Loucy (cell line): ENCODE data around the gene CYP27A1.

Source experiments
- EZH2phosphoT487 ChIP-seq: fragments of 200-600 bp; IDR thresholded peaks from 2 replicates; pipeline ENCODE4 v1.6.1; 2018; ENCODE audit warnings: antibody characterized with exemption, mild to moderate bottlenecking, moderate library complexity, borderline replicate concordance
- TF ChIP-seq, protein P1 (sequence below): fragments of 200-600 bp; sonication (generic); conservative IDR thresholded peaks from 2 replicates; pipeline ENCODE4 v1.5.1; 2014; ENCODE audit warnings: mild to moderate bottlenecking, antibody characterized with exemption, low read length

DNA sequence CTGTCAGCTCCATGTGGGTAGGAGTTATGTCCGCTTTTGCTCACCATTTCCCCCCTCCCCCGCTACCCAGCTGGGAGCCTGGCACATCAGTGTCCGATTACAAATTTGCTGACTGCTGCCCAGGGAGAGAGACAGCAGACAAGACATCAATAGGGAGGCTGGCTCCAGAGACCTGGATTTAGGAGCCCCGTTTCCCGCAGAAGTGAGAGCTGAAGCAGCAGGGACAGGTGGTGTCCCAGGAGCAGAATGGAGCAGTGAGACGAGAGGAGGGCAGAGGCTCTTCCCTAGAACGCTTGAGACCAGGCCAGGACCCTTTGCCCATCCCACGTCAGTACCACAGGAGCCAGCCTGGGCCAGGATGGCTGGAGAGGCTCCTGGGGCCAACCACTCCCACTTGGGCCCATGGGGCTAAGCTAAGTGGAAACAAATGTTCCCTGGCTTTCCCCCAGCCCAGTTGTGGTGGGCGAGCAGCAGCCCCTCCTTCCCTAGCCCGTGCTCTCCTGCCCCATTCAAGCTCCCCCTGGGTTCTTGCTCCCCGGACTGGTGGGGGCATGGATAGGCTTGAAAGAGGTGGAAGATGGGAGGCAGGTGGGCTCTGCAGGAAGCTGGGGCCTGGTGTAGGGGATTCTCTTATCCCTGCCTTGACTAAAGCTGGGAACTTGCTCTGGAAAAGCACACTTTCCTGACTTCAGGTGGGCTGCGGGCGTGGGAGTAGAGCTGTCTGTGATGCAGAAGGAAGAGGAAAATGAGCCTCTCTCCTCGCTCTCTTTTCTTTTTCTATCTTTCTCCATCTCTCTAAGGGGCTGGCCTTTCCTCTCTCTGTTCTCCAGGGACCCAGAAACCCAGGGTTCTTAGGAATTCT lies 73.6 kb downstream of the CYP27A1 start:
- TF ChIP-seq, protein P1, sequence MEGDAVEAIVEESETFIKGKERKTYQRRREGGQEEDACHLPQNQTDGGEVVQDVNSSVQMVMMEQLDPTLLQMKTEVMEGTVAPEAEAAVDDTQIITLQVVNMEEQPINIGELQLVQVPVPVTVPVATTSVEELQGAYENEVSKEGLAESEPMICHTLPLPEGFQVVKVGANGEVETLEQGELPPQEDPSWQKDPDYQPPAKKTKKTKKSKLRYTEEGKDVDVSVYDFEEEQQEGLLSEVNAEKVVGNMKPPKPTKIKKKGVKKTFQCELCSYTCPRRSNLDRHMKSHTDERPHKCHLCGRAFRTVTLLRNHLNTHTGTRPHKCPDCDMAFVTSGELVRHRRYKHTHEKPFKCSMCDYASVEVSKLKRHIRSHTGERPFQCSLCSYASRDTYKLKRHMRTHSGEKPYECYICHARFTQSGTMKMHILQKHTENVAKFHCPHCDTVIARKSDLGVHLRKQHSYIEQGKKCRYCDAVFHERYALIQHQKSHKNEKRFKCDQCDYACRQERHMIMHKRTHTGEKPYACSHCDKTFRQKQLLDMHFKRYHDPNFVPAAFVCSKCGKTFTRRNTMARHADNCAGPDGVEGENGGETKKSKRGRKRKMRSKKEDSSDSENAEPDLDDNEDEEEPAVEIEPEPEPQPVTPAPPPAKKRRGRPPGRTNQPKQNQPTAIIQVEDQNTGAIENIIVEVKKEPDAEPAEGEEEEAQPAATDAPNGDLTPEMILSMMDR: no peak
- no peak for TF ChIP-seq EZH2phosphoT487
